ENCODE results near the gene ANXA1. TPM values are rescaled to one million over a fixed set of nuclear protein-coding genes. Genes with fewer than 3 reads are reported as not detected.

ANXA1 gene
- polyA plus RNA-seq, 4 donors = 19.0 to 84.1 (median 38.1) TPM

DNA sequence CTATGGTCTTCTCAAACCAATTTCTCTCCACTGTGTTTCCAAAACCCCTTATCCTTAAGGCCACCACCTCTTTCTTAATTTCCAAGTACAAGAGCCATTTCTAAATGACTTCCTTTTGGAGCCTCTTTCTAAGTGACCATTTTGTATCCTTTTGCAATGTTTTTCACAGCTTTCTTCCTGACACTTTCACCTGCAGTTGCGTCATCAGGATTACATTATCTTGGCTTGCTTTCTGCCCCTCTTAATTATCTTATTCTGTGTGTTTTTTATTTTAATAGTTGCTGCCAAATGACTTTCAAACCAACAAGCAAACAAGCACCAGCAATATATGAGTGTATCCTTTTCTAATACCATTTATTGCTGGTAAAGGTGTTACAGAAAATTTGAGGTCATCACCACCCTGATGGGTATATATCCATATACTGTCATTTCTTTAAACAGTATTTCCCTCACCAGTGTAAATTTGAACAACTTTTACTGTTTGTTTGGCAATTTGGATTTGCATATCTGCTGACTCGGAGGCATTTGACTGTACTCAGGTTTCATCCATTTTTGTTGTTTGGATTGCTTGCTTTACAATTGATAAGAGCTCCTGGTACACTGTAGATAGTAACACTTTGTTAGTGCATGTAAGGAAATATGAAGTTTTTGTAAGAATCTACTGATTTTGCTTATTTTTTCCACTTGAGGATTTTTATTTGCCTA lies 5.4 kb upstream of the ANXA1 start:
- H3K27me3 ChIP-seq (ENCODE audit: control insufficient read depth in 3 of 3, insufficient read depth in 3 of 3, low read length in 3 of 3) = no peaks in the 10 kb centered on the region
- no peak overlapping the region for H3K27ac ChIP-seq (ENCODE audit: low read depth in 1 of 3, low read length in 2 of 3)
- no peak for DNase-seq
- 83 to 87% (median 87%) methylated on average over 2 of the region's 2 CpGs for WGBS, 3 donors
- H3K4me1 ChIP-seq (ENCODE audit: control insufficient read depth in 3 of 3, insufficient read depth in 2 of 3, low read depth in 1 of 3, low read length in 2 of 3) = peaks cover 0 to 6% (median 3%) of the 10 kb centered on the region in 3 donors
- H3K9me3 ChIP-seq (ENCODE audit: control insufficient read depth in 2 of 2, insufficient read depth in 1 of 2, low read depth in 1 of 2, low read length in 1 of 2) = no peaks in the 10 kb centered on the region
- no peak overlapping the region for H3K4me3 ChIP-seq (ENCODE audit: low read depth in 1 of 3, low read length in 3 of 3)
- no peaks in the 10 kb centered on the region for H3K36me3 ChIP-seq (ENCODE audit: control insufficient read depth in 3 of 3, insufficient read depth in 2 of 3, low read depth in 1 of 3, low read length in 3 of 3)
- FAIRE-seq = no peak

DNA sequence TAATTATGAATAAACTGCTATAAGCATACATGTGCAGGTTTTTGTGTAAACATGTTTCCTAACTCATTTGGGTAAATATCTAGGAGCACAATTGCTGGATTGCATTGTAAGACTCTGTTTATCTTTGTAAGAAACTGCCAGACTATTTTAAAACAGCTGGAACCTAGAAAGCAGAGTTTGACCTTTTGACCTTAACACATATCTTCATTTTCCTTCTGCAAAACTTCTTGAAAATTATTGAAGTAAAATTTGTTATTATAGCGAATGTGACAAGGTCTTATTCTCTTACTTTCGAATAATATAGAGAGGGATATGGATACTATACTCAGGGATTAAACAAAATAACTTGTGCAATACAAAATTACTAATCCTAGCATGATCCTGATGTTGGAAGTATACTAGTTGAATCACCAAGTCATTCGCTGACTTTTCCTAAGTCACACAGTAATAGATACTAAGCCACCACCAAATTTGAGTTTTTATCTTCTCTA lies 3.2 kb upstream of the ANXA1 start:
- Histone ChIP-seq H3K9me3 (ENCODE audit: control insufficient read depth in 2 of 2, insufficient read depth in 1 of 2, low read depth in 1 of 2, low read length in 1 of 2) (no peaks in the 10 kb centered on the region), H3K27ac (ENCODE audit: low read depth in 1 of 3, low read length in 2 of 3) (no peak overlapping the region), H3K4me3 (ENCODE audit: low read depth in 1 of 3, low read length in 3 of 3) (no peak overlapping the region), H3K36me3 (ENCODE audit: control insufficient read depth in 3 of 3, insufficient read depth in 2 of 3, low read depth in 1 of 3, low read length in 3 of 3) (no peaks in the 10 kb centered on the region), H3K27me3 (ENCODE audit: control insufficient read depth in 3 of 3, insufficient read depth in 3 of 3, low read length in 3 of 3) (no peaks in the 10 kb centered on the region), H3K4me1 (ENCODE audit: control insufficient read depth in 3 of 3, insufficient read depth in 2 of 3, low read depth in 1 of 3, low read length in 2 of 3) (peaks cover 0 to 6% (median 3%) of the 10 kb centered on the region in 3 donors)
- DNase-seq (no peak), FAIRE-seq (no peak)
- 72 to 88% (median 81%) methylated on average over 3 of the region's 3 CpGs for WGBS, 3 donors

DNA sequence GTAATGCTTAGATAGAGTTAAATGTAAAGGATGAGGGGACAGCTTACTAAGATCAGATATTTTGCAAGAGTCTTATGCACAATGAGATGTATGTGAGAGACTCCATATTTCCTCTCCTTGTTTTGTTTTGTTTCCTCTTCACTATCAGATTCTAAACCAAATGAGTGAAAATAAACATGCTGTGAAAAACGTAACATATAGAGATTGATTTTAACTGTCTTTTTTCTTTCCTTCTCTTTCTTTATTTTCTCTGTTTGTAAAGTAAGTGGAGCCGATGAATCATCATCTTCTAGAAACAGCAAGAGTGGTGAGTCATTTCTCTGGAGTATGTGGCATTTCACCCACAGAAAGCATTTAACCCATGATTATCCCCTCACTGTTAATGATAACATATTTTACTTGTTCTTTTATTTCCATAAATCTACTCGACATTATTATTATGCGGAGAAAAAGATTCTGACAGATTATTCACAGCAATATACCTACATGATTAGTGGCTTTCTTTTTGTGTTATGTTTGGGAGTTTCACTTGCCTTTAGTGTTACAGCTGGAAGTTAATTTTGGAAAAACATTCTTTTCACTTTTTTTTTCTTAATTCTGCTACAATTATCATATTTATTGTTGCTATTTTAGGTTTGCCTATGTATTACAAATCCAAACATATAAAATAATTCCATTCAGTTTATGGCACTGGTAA lies 2.1 kb upstream of the ANXA1 start:
- WGBS, 3 donors = 20 to 26% (median 26%) methylated on average over 4 of the region's 4 CpGs
- Histone ChIP-seq H3K4me3 (ENCODE audit: low read depth in 1 of 3, low read length in 3 of 3) (no peak overlapping the region), H3K27ac (ENCODE audit: low read depth in 1 of 3, low read length in 2 of 3) (peak overlapping the region in 1 of 3 donors; percentile 20), H3K36me3 (ENCODE audit: control insufficient read depth in 3 of 3, insufficient read depth in 2 of 3, low read depth in 1 of 3, low read length in 3 of 3) (no peaks in the 10 kb centered on the region), H3K4me1 (ENCODE audit: control insufficient read depth in 3 of 3, insufficient read depth in 2 of 3, low read depth in 1 of 3, low read length in 2 of 3) (peaks cover 0 to 6% (median under 1%) of the 10 kb centered on the region in 3 donors), H3K27me3 (ENCODE audit: control insufficient read depth in 3 of 3, insufficient read depth in 3 of 3, low read length in 3 of 3) (no peaks in the 10 kb centered on the region), H3K9me3 (ENCODE audit: control insufficient read depth in 2 of 2, insufficient read depth in 1 of 2, low read depth in 1 of 2, low read length in 1 of 2) (no peaks in the 10 kb centered on the region)
- FAIRE-seq = peak; percentile 95
- DNase-seq = peak; percentile 58

DNA sequence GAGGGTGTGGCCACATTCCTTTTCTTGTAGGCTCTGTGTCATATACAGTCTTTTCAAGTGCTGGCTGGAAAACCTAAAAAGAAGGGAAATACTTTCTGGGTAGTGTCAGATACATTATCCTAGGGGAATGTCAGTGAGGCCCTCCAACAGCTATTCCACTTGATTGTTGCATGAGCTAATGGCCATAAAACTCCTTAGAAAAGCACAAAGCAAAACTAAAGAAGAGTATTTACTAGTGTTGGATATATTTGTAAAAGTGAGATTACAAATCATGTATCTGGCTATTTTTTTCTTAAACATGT lies 829 bp downstream of the ANXA1 start:
- H3K27ac ChIP-seq (ENCODE audit: low read depth in 1 of 3, low read length in 2 of 3) = peak overlapping the region; percentile 1 to 78 (median 15)
- H3K9me3 ChIP-seq (ENCODE audit: control insufficient read depth in 2 of 2, insufficient read depth in 1 of 2, low read depth in 1 of 2, low read length in 1 of 2) = no peaks in the 10 kb centered on the region
- H3K4me3 ChIP-seq (ENCODE audit: low read depth in 1 of 3, low read length in 3 of 3) = no peak overlapping the region
- peaks cover 0 to 6% (median 0%) of the 10 kb centered on the region in 3 donors for H3K4me1 ChIP-seq (ENCODE audit: control insufficient read depth in 3 of 3, insufficient read depth in 2 of 3, low read depth in 1 of 3, low read length in 2 of 3)
- no peaks in the 10 kb centered on the region for H3K36me3 ChIP-seq (ENCODE audit: control insufficient read depth in 3 of 3, insufficient read depth in 2 of 3, low read depth in 1 of 3, low read length in 3 of 3)
- H3K27me3 ChIP-seq (ENCODE audit: control insufficient read depth in 3 of 3, insufficient read depth in 3 of 3, low read length in 3 of 3) = no peaks in the 10 kb centered on the region
- FAIRE-seq (no peak), DNase-seq (peak in 1 of 2 donors; percentile 29)

DNA sequence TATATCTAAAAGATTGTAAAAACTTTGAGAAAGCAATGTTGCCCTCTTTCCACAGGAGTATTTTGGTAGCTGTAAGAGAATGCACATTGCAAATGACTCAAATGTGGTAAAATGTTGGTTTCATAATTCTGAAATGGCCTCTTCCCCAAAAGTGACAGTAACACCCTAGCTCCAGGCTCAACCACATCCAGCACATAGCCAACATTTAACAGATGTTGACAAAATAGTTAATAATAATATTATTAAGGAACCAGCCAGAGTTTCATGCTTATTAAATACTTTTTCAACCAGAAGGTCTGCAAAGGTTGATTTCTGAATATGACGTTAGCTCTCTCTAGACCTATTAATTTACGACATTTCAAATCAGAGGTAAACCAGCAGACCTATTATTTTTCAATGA lies 1.3 kb downstream of the ANXA1 start:
- H3K4me1 ChIP-seq (ENCODE audit: control insufficient read depth in 3 of 3, insufficient read depth in 2 of 3, low read depth in 1 of 3, low read length in 2 of 3) = peaks cover 0 to 6% (median 0%) of the 10 kb centered on the region in 3 donors
- no peak overlapping the region for H3K4me3 ChIP-seq (ENCODE audit: low read depth in 1 of 3, low read length in 3 of 3)
- DNase-seq = peak in 1 of 2 donors; percentile 29
- 62 to 86% (median 62%) methylated on average over 2 of the region's 2 CpGs for WGBS, 3 donors
- no peaks in the 10 kb centered on the region for H3K36me3 ChIP-seq (ENCODE audit: control insufficient read depth in 3 of 3, insufficient read depth in 2 of 3, low read depth in 1 of 3, low read length in 3 of 3)
- peak; percentile 47 for FAIRE-seq
- H3K27ac ChIP-seq (ENCODE audit: low read depth in 1 of 3, low read length in 2 of 3) = peak overlapping the region in 1 of 3 donors; percentile 1
- H3K27me3 ChIP-seq (ENCODE audit: control insufficient read depth in 3 of 3, insufficient read depth in 3 of 3, low read length in 3 of 3) = no peaks in the 10 kb centered on the region
- H3K9me3 ChIP-seq (ENCODE audit: control insufficient read depth in 2 of 2, insufficient read depth in 1 of 2, low read depth in 1 of 2, low read length in 1 of 2) = no peaks in the 10 kb centered on the region

DNA sequence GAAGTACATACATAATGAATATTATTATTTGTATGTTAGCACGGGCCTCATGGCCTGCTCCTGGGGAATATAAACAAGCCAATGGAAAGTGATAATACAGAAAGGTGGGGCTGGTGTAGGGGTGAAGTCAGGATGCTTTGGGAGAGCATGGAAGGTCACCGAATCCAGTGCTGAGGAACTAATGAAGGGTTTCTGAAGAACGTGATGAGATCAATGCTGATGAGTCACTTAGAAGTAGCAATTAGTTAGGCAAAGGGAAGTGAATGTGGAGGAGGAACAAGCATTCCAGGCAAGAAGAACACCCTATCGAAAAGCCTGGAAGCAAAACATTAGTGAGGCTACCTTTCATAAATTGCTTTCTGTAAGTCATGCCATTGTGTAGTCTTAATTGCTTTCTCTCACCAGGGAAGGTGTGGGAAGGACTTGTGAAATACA lies 2.1 kb downstream of the ANXA1 start:
- H3K36me3 ChIP-seq (ENCODE audit: control insufficient read depth in 3 of 3, insufficient read depth in 2 of 3, low read depth in 1 of 3, low read length in 3 of 3) = no peaks in the 10 kb centered on the region
- DNase-seq = no peak
- no peak for FAIRE-seq
- WGBS, 3 donors = 47 to 65% (median 59%) methylated on average over 4 of the region's 4 CpGs
- H3K4me1 ChIP-seq (ENCODE audit: control insufficient read depth in 3 of 3, insufficient read depth in 2 of 3, low read depth in 1 of 3, low read length in 2 of 3) = peaks cover 0 to 4% (median 0%) of the 10 kb centered on the region in 3 donors
- no peaks in the 10 kb centered on the region for H3K9me3 ChIP-seq (ENCODE audit: control insufficient read depth in 2 of 2, insufficient read depth in 1 of 2, low read depth in 1 of 2, low read length in 1 of 2)
- H3K27me3 ChIP-seq (ENCODE audit: control insufficient read depth in 3 of 3, insufficient read depth in 3 of 3, low read length in 3 of 3) = no peaks in the 10 kb centered on the region
- H3K27ac ChIP-seq (ENCODE audit: low read depth in 1 of 3, low read length in 2 of 3) = peak overlapping the region in 2 of 3 donors; percentile 48 to 51
- peak overlapping the region in 1 of 3 donors; percentile 33 for H3K4me3 ChIP-seq (ENCODE audit: low read depth in 1 of 3, low read length in 3 of 3)

DNA sequence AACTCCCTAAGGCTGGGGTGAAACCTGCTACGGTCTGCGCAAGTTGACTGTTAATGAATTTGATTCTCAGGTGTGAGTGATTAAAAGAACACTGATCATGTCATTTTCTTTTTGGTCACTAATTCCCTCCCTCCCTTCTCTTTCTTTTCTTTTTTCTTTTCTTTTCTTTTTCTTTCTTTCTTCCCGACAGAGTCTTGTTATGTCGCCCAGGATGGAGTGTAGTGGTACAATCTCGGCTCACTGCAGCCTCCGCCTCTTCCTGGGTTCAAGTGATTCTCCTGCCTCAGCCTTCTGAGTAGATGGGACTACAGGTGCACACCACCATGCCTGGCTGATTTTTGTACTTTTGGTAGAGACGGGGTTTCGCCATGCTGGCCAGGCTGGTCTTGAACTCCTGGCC lies 2.6 kb downstream of the ANXA1 start:
- H3K4me3 ChIP-seq (ENCODE audit: low read depth in 1 of 3, low read length in 3 of 3) = no peak overlapping the region
- WGBS, 3 donors = 81 to 89% (median 84%) methylated on average over 8 of the region's 8 CpGs
- no peak for DNase-seq

DNA sequence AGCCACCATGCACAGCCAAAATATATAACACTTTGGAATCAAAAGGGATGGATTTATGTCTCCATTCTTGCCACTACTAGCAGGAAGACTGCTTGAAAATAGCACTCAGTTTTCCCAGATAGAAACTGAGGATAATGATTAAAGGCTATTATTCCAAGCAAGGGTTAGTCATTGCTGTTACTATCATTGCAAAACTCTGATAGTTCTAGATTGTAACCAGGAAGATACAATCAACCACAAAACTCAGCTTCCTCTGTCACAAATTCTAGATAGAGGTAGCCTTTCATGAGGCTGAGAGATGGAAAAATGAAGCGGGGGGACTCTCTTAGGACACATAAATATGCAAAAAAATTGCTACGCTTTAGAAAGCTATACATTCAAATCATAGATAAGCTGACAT lies 3.1 kb downstream of the ANXA1 start:
- Histone ChIP-seq H3K27ac (ENCODE audit: low read depth in 1 of 3, low read length in 2 of 3) (peak overlapping the region in 2 of 3 donors; percentile 22 to 51), H3K27me3 (ENCODE audit: control insufficient read depth in 3 of 3, insufficient read depth in 3 of 3, low read length in 3 of 3) (no peaks in the 10 kb centered on the region), H3K9me3 (ENCODE audit: control insufficient read depth in 2 of 2, insufficient read depth in 1 of 2, low read depth in 1 of 2, low read length in 1 of 2) (no peaks in the 10 kb centered on the region), H3K36me3 (ENCODE audit: control insufficient read depth in 3 of 3, insufficient read depth in 2 of 3, low read depth in 1 of 3, low read length in 3 of 3) (no peaks in the 10 kb centered on the region), H3K4me1 (ENCODE audit: control insufficient read depth in 3 of 3, insufficient read depth in 2 of 3, low read depth in 1 of 3, low read length in 2 of 3) (no peaks in the 10 kb centered on the region), H3K4me3 (ENCODE audit: low read depth in 1 of 3, low read length in 3 of 3) (no peak overlapping the region)
- WGBS, 3 donors = 68 to 86% (median 81%) methylated on average over 2 of the region's 2 CpGs
- FAIRE-seq (no peak), DNase-seq (peak in 1 of 2 donors; percentile 21)

More for the DNA sequence above, 2.6 kb downstream of the ANXA1 start:
- no peaks in the 10 kb centered on the region for H3K27me3 ChIP-seq (ENCODE audit: control insufficient read depth in 3 of 3, insufficient read depth in 3 of 3, low read length in 3 of 3)
- FAIRE-seq = no peak
- H3K36me3 ChIP-seq (ENCODE audit: control insufficient read depth in 3 of 3, insufficient read depth in 2 of 3, low read depth in 1 of 3, low read length in 3 of 3) = no peaks in the 10 kb centered on the region
- no peaks in the 10 kb centered on the region for H3K4me1 ChIP-seq (ENCODE audit: control insufficient read depth in 3 of 3, insufficient read depth in 2 of 3, low read depth in 1 of 3, low read length in 2 of 3)
- H3K27ac ChIP-seq (ENCODE audit: low read depth in 1 of 3, low read length in 2 of 3) = peak overlapping the region in 2 of 3 donors; percentile 48 to 51
- H3K9me3 ChIP-seq (ENCODE audit: control insufficient read depth in 2 of 2, insufficient read depth in 1 of 2, low read depth in 1 of 2, low read length in 1 of 2) = no peaks in the 10 kb centered on the region
